Naive thymus-derived CD4-positive, alpha-beta T cell (primary cell): ENCODE results near the gene ATXN7L1. TPM values are rescaled to one million over a fixed set of nuclear protein-coding genes. Genes with fewer than 3 reads are reported as not detected.

Source experiments
- ATAC-seq: fragments of 150-1000 bp; cut with Tn5 transposase; 2 replicates; pipeline ENCODE4 v1.10.0; 2021; ENCODE audit warnings: mild to moderate bottlenecking, moderate library complexity
- CTCF ChIA-PET: fragments of 350-600 bp; sonication (Branson Sonifier 250); formaldehyde crosslinking; loops from one replicate; lab custom pipeline; 2021; ENCODE audit warnings: antibody characterized with exemption; lab: Charles Lee
- POLR2A ChIA-PET: fragments of 350-600 bp; sonication (Branson Sonifier 250); formaldehyde crosslinking; loops from one replicate; lab custom pipeline; 2021; ENCODE audit warnings: antibody characterized with exemption, inconsistent platforms; lab: Charles Lee
- DNase-seq, 9 donors: peaks; one replicate each; pipeline versions ENCODE4 v3.0.0 to v3.0.0-alpha.2; 2020 to 2022; ENCODE audit warnings: mixed read lengths in 1 of 9
- H3K27ac ChIP-seq: one replicate; pipeline ENCODE4 v1.7.0; 2013; ENCODE audit warnings: mild to moderate bottlenecking, low read depth, low read length, moderate library complexity
- H3K27me3 ChIP-seq, 2 donors: one replicate each; pipeline ENCODE4 v1.7.0; 2013; ENCODE audit warnings: low read length in 2 of 2, mild to moderate bottlenecking in 2 of 2, moderate library complexity in 2 of 2; ENCODE audit not compliant: control insufficient read depth in 2 of 2, insufficient read depth in 2 of 2
- H3K36me3 ChIP-seq, 3 experiments: 1 replicate in 2 of 3; 2 replicates in 1 of 3; pipeline ENCODE4 v1.7.0; 2013; ENCODE audit warnings: low read length in 3 of 3, mild to moderate bottlenecking in 3 of 3, moderate library complexity in 1 of 3; ENCODE audit not compliant: insufficient read depth in 3 of 3, control insufficient read depth in 2 of 3
- H3K4me1 ChIP-seq, 2 donors: one replicate each; pipeline ENCODE4 v1.7.0; 2013; ENCODE audit warnings: low read length in 2 of 2, mild to moderate bottlenecking in 2 of 2, moderate library complexity in 1 of 2; ENCODE audit not compliant: control insufficient read depth in 2 of 2, insufficient read depth in 2 of 2
- H3K4me3 ChIP-seq: 2 replicates; pipeline ENCODE4 v1.7.0; 2013; ENCODE audit warnings: mild to moderate bottlenecking, low read length
- H3K9me3 ChIP-seq, 3 experiments: 1 replicate in 2 of 3; 2 replicates in 1 of 3; pipeline ENCODE4 v1.7.0; 2013; ENCODE audit warnings: low read length in 3 of 3; ENCODE audit not compliant: control insufficient read depth in 2 of 3
- H3K27ac Mint-ChIP-seq, 9 donors: one replicate each; pipeline ENCODE4 v1.8.0; 2020 to 2022; ENCODE audit warnings: mixed read lengths in 9 of 9, mild to moderate bottlenecking in 8 of 9, moderate library complexity in 5 of 9, inconsistent platforms in 2 of 9
- H3K27me3 Mint-ChIP-seq, 5 donors: one replicate each; pipeline ENCODE4 v1.8.0; 2021 to 2022; ENCODE audit warnings: mixed read lengths in 5 of 5, mild to moderate bottlenecking in 1 of 5
- H3K36me3 Mint-ChIP-seq, 5 donors: one replicate each; pipeline ENCODE4 v1.8.0; 2020 to 2022; ENCODE audit warnings: mixed read lengths in 5 of 5, mild to moderate bottlenecking in 3 of 5, inconsistent platforms in 1 of 5
- H3K4me1 Mint-ChIP-seq, 7 donors: one replicate each; pipeline ENCODE4 v1.8.0; 2020 to 2022; ENCODE audit warnings: mixed read lengths in 7 of 7, mild to moderate bottlenecking in 3 of 7, inconsistent platforms in 1 of 7
- H3K4me3 Mint-ChIP-seq, 10 donors: one replicate each; pipeline ENCODE4 v1.8.0; 2020 to 2022; ENCODE audit warnings: mild to moderate bottlenecking in 10 of 10, mixed read lengths in 10 of 10, moderate library complexity in 6 of 10, inconsistent platforms in 2 of 10
- H3K9me3 Mint-ChIP-seq, 11 donors: one replicate each; pipeline ENCODE4 v1.8.0; 2020 to 2022; ENCODE audit warnings: mixed read lengths in 11 of 11, mild to moderate bottlenecking in 4 of 11, inconsistent platforms in 1 of 11, moderate library complexity in 1 of 11
- intact Hi-C, 2 donors: fragments of 100-400 bp; cut with micrococcal nuclease; formaldehyde crosslinking; loops; one replicate each; pipeline ENCODE4 v1.15.1; 2023
- polyA plus RNA-seq, 2 donors: library from polyadenylated mRNA; unstranded; fragments of 300-500 nt; fragmentation: Illumina TruSeq; gene quantifications; one replicate each; pipeline ENCODE4 v1.2.3, GENCODE V29; 2021
- total RNA-seq, 6 experiments: library from RNA in 5 of 6; stranded (reverse) in 5 of 6; gene quantifications; 1 replicate in 5 of 6; 2 replicates in 1 of 6; pipeline ENCODE4 v1.2.3 and lab custom pipeline; 2021 to 2026

The ATXN7L1 gene
- total and polyA plus RNA-seq, 7 experiments from 2014 or later: 18.5 to 52.4 (median 39.5) TPM

- no peak for ATAC-seq
- peaks cover 0 to 3% (median 0%) of the 10 kb centered on the region in 11 donors for H3K9me3 Mint-ChIP-seq
- ChIA-PET POLR2A (no interaction called here), CTCF (interaction anchor here (0.6 kb wide), 1 partner anchor 44 kb away, joined by 3 read pairs; no protein-coding TSS in a partner anchor)
- H3K27ac Mint-ChIP-seq: peak overlapping the region in 2 of 9 donors; percentile 13 to 22
- no peaks in the 10 kb centered on the region for H3K36me3 ChIP-seq
- intact Hi-C loops: no loop called here
- H3K9me3 ChIP-seq: no peaks in the 10 kb centered on the region
- no peaks in the 10 kb centered on the region for H3K27me3 ChIP-seq
- H3K27me3 Mint-ChIP-seq: peaks cover 0 to 42% (median 0%) of the 10 kb centered on the region in 5 donors
- no peak overlapping the region for H3K4me3 Mint-ChIP-seq
- H3K36me3 Mint-ChIP-seq: peaks cover 0 to 31% (median 10%) of the 10 kb centered on the region in 5 donors
- H3K4me1 Mint-ChIP-seq: peaks cover 0 to 7% (median 2%) of the 10 kb centered on the region in 7 donors
- no peak for DNase-seq
- H3K4me3 ChIP-seq: no peak overlapping the region
- no peaks in the 10 kb centered on the region for H3K4me1 ChIP-seq
- no peak overlapping the region for H3K27ac ChIP-seq
Observed at GRCh38 chr7:105779856-105780780, 96.3 kb downstream of the ATXN7L1 start.

- no peak for ATAC-seq
- H3K9me3 ChIP-seq: no peaks in the 10 kb centered on the region
- Mint-ChIP-seq H3K4me3 (no peak overlapping the region), H3K36me3 (peaks cover 0 to 22% (median 8%) of the 10 kb centered on the region in 5 donors), H3K4me1 (peaks cover 0 to 7% (median 0%) of the 10 kb centered on the region in 7 donors), H3K9me3 (no peaks in the 10 kb centered on the region), H3K27me3 (peaks cover 0 to 33% (median 0%) of the 10 kb centered on the region in 5 donors), H3K27ac (no peak overlapping the region)
- POLR2A ChIA-PET: no interaction called here
- intact Hi-C loops: no loop called here
- no peak for DNase-seq
- H3K36me3 ChIP-seq: no peaks in the 10 kb centered on the region
- CTCF ChIA-PET: no interaction called here
- H3K27me3 ChIP-seq: no peaks in the 10 kb centered on the region
- no peak overlapping the region for H3K27ac ChIP-seq
- no peaks in the 10 kb centered on the region for H3K4me1 ChIP-seq
- H3K4me3 ChIP-seq: no peak overlapping the region
Observed at GRCh38 chr7:105778956-105779355, 97.4 kb downstream of the ATXN7L1 start.

- no peaks in the 10 kb centered on the region for H3K27me3 ChIP-seq
- H3K9me3 ChIP-seq: no peaks in the 10 kb centered on the region
- POLR2A ChIA-PET: no interaction called here
- peaks cover 0 to 1% (median 0%) of the 10 kb centered on the region in 11 donors for H3K9me3 Mint-ChIP-seq
- H3K27ac ChIP-seq: no peak overlapping the region
- intact Hi-C loops: no loop called here
- peaks cover 0 to 36% (median 0%) of the 10 kb centered on the region in 5 donors for H3K27me3 Mint-ChIP-seq
- peaks cover 0 to 2% (median 0%) of the 10 kb centered on the region in 7 donors for H3K4me1 Mint-ChIP-seq
- H3K36me3 Mint-ChIP-seq: peaks cover 0 to 27% (median 8%) of the 10 kb centered on the region in 5 donors
- no peaks in the 10 kb centered on the region for H3K36me3 ChIP-seq
- H3K27ac Mint-ChIP-seq: peak overlapping the region in 1 of 9 donors; percentile 42
- ATAC-seq: no peak
- CTCF ChIA-PET: no interaction called here
- no peak overlapping the region for H3K4me3 ChIP-seq
- no peak for DNase-seq
- H3K4me1 ChIP-seq: no peaks in the 10 kb centered on the region
- H3K4me3 Mint-ChIP-seq: no peak overlapping the region
Observed at GRCh38 chr7:105776986-105777910, 99.2 kb downstream of the ATXN7L1 start.

GRCh38 chr7:105776068-105776790 lies 100.2 kb downstream of the ATXN7L1 start:
- H3K36me3 ChIP-seq: no peaks in the 10 kb centered on the region
- POLR2A ChIA-PET: no interaction called here
- H3K4me1 Mint-ChIP-seq: peaks cover 0 to 2% (median 0%) of the 10 kb centered on the region in 7 donors

GRCh38 chr7:105775580-105775979 lies 100.8 kb downstream of the ATXN7L1 start:
- peaks cover 0 to 2% (median 0%) of the 10 kb centered on the region in 7 donors for H3K4me1 Mint-ChIP-seq
- peaks cover 0 to 32% (median 14%) of the 10 kb centered on the region in 5 donors for H3K36me3 Mint-ChIP-seq
- ChIA-PET POLR2A (no interaction called here), CTCF (no interaction called here)
- H3K27me3 Mint-ChIP-seq: peaks cover 0 to 28% (median 0%) of the 10 kb centered on the region in 5 donors
- no peaks in the 10 kb centered on the region for H3K27me3 ChIP-seq
- H3K27ac ChIP-seq: no peak overlapping the region
- DNase-seq: no peak
- no peak overlapping the region for H3K4me3 ChIP-seq
- H3K4me3 Mint-ChIP-seq: no peak overlapping the region
- no peak for ATAC-seq
- no peaks in the 10 kb centered on the region for H3K4me1 ChIP-seq
- no peaks in the 10 kb centered on the region for H3K9me3 ChIP-seq
- peaks cover 0 to 1% (median 0%) of the 10 kb centered on the region in 11 donors for H3K9me3 Mint-ChIP-seq
- intact Hi-C loops: no loop called here
- no peak overlapping the region for H3K27ac Mint-ChIP-seq
- H3K36me3 ChIP-seq: no peaks in the 10 kb centered on the region

More at GRCh38 chr7:105776068-105776790, 100.2 kb downstream of the ATXN7L1 start:
- Histone ChIP-seq H3K9me3 (no peaks in the 10 kb centered on the region), H3K4me3 (no peak overlapping the region), H3K27me3 (no peaks in the 10 kb centered on the region), H3K27ac (no peak overlapping the region), H3K4me1 (no peaks in the 10 kb centered on the region)
- DNase-seq (no peak), ATAC-seq (no peak)
- intact Hi-C loops: no loop called here
- Mint-ChIP-seq H3K4me3 (no peak overlapping the region), H3K36me3 (peaks cover 0 to 32% (median 13%) of the 10 kb centered on the region in 5 donors), H3K27ac (no peak overlapping the region), H3K27me3 (peaks cover 0 to 32% (median 0%) of the 10 kb centered on the region in 5 donors), H3K9me3 (peaks cover 0 to 1% (median 0%) of the 10 kb centered on the region in 11 donors)
- CTCF ChIA-PET: no interaction called here

- H3K9me3 Mint-ChIP-seq: peaks cover 0 to 1% (median 0%) of the 10 kb centered on the region in 11 donors
- DNase-seq (no peak), ATAC-seq (no peak)
- peaks cover 0 to 27% (median 11%) of the 10 kb centered on the region in 5 donors for H3K36me3 Mint-ChIP-seq
- no peaks in the 10 kb centered on the region for H3K4me1 ChIP-seq
- H3K4me1 Mint-ChIP-seq: peaks cover 0 to 2% (median 0%) of the 10 kb centered on the region in 7 donors
- H3K36me3 ChIP-seq: no peaks in the 10 kb centered on the region
- H3K4me3 ChIP-seq: no peak overlapping the region
- intact Hi-C loops: no loop called here
- ChIA-PET POLR2A (no interaction called here), CTCF (interaction anchor here (0.9 kb wide), 1 partner anchor 13 kb away, joined by 3 read pairs; no protein-coding TSS in a partner anchor)
- H3K27me3 Mint-ChIP-seq: peaks cover 0 to 14% (median 0%) of the 10 kb centered on the region in 5 donors
- no peak overlapping the region for H3K27ac ChIP-seq
- no peaks in the 10 kb centered on the region for H3K9me3 ChIP-seq
- no peak overlapping the region for H3K4me3 Mint-ChIP-seq
- H3K27ac Mint-ChIP-seq: no peak overlapping the region
- H3K27me3 ChIP-seq: no peaks in the 10 kb centered on the region
Observed at GRCh38 chr7:105773030-105773460, 103.4 kb downstream of the ATXN7L1 start.
